ENCODE data around the gene PRKCA.
A peak's percentile ranks its signal among the peaks of the same experiment; 100 is the strongest.

PRKCA gene

GRCh38 chr17:66725956-66726355 is 423.5 kb downstream of the PRKCA start:
- H3K27ac Mint-ChIP-seq = peak overlapping the region; percentile 34

GRCh38 chr17:66726371-66726770 is 424.0 kb downstream of the PRKCA start:
- Mint-ChIP-seq H3K27me3 (no peaks in the 10 kb centered on the region), H3K4me3 (no peak overlapping the region), H3K9me3 (no peaks in the 10 kb centered on the region), H3K27ac (peak overlapping the region; percentile 34), H3K4me1 (ENCODE audit: low read depth) (peaks cover 2% of the 10 kb centered on the region), H3K36me3 (ENCODE audit: low read depth) (peaks cover 35% of the 10 kb centered on the region)
- no peak for DNase-seq

More at GRCh38 chr17:66725956-66726355, 423.5 kb downstream of the PRKCA start:
- H3K27me3 Mint-ChIP-seq = no peaks in the 10 kb centered on the region
- no peaks in the 10 kb centered on the region for H3K9me3 Mint-ChIP-seq
- no peak overlapping the region for H3K4me3 Mint-ChIP-seq
- no peak for DNase-seq
- H3K4me1 Mint-ChIP-seq (ENCODE audit: low read depth) = peaks cover 2% of the 10 kb centered on the region
- H3K36me3 Mint-ChIP-seq (ENCODE audit: low read depth) = peaks cover 34% of the 10 kb centered on the region

GRCh38 chr17:66726846-66727245 is 424.4 kb downstream of the PRKCA start:
- no peaks in the 10 kb centered on the region for H3K9me3 Mint-ChIP-seq
- H3K36me3 Mint-ChIP-seq (ENCODE audit: low read depth) = peaks cover 37% of the 10 kb centered on the region
- DNase-seq = no peak
- H3K4me1 Mint-ChIP-seq (ENCODE audit: low read depth) = peaks cover 2% of the 10 kb centered on the region
- no peaks in the 10 kb centered on the region for H3K27me3 Mint-ChIP-seq
- no peak overlapping the region for H3K4me3 Mint-ChIP-seq
- H3K27ac Mint-ChIP-seq = peak overlapping the region; percentile 32

GRCh38 chr17:66727634-66728570 is 425.5 kb downstream of the PRKCA start:
- Mint-ChIP-seq H3K4me3 (no peak overlapping the region), H3K4me1 (ENCODE audit: low read depth) (peaks cover 2% of the 10 kb centered on the region), H3K9me3 (no peaks in the 10 kb centered on the region), H3K27me3 (no peaks in the 10 kb centered on the region), H3K27ac (peak overlapping the region; percentile 50), H3K36me3 (ENCODE audit: low read depth) (peaks cover 46% of the 10 kb centered on the region)
- peak; percentile 59 for DNase-seq

GRCh38 chr17:66730461-66730923 is 428.1 kb downstream of the PRKCA start:
- H3K27me3 Mint-ChIP-seq = no peaks in the 10 kb centered on the region
- H3K27ac Mint-ChIP-seq = no peak overlapping the region
- H3K4me3 Mint-ChIP-seq = no peak overlapping the region
- H3K9me3 Mint-ChIP-seq = no peaks in the 10 kb centered on the region
- no peak for DNase-seq
- H3K36me3 Mint-ChIP-seq (ENCODE audit: low read depth) = peaks cover 68% of the 10 kb centered on the region
- peaks cover 2% of the 10 kb centered on the region for H3K4me1 Mint-ChIP-seq (ENCODE audit: low read depth)

GRCh38 chr17:66733759-66734158 is 431.3 kb downstream of the PRKCA start:
- Mint-ChIP-seq H3K27me3 (no peaks in the 10 kb centered on the region), H3K4me1 (ENCODE audit: low read depth) (no peaks in the 10 kb centered on the region), H3K4me3 (no peak overlapping the region), H3K9me3 (no peaks in the 10 kb centered on the region), H3K36me3 (ENCODE audit: low read depth) (peaks cover 81% of the 10 kb centered on the region), H3K27ac (peak overlapping the region; percentile 58)
- no peak for DNase-seq

GRCh38 chr17:66734186-66734943 is 432.0 kb downstream of the PRKCA start:
- Mint-ChIP-seq H3K4me3 (no peak overlapping the region), H3K9me3 (no peaks in the 10 kb centered on the region), H3K4me1 (ENCODE audit: low read depth) (no peaks in the 10 kb centered on the region), H3K36me3 (ENCODE audit: low read depth) (peaks cover 84% of the 10 kb centered on the region), H3K27me3 (no peaks in the 10 kb centered on the region), H3K27ac (peak overlapping the region; percentile 58)
- no peak for DNase-seq

GRCh38 chr17:66737524-66737923 is 435.1 kb downstream of the PRKCA start:
- no peaks in the 10 kb centered on the region for H3K27me3 Mint-ChIP-seq
- H3K9me3 Mint-ChIP-seq = no peaks in the 10 kb centered on the region
- no peak overlapping the region for H3K27ac Mint-ChIP-seq
- H3K4me1 Mint-ChIP-seq (ENCODE audit: low read depth) = no peaks in the 10 kb centered on the region
- no peak overlapping the region for H3K4me3 Mint-ChIP-seq
- no peak for DNase-seq
- H3K36me3 Mint-ChIP-seq (ENCODE audit: low read depth) = peaks cover 97% of the 10 kb centered on the region

GRCh38 chr17:66738301-66738700 is 435.9 kb downstream of the PRKCA start:
- Mint-ChIP-seq H3K4me3 (no peak overlapping the region), H3K9me3 (no peaks in the 10 kb centered on the region), H3K27ac (no peak overlapping the region), H3K27me3 (no peaks in the 10 kb centered on the region), H3K4me1 (ENCODE audit: low read depth) (no peaks in the 10 kb centered on the region), H3K36me3 (ENCODE audit: low read depth) (peaks cover 97% of the 10 kb centered on the region)
- DNase-seq = no peak

GRCh38 chr17:66739553-66739952 is 437.1 kb downstream of the PRKCA start:
- peaks cover 97% of the 10 kb centered on the region for H3K36me3 Mint-ChIP-seq (ENCODE audit: low read depth)
- H3K4me1 Mint-ChIP-seq (ENCODE audit: low read depth) = no peaks in the 10 kb centered on the region
- H3K4me3 Mint-ChIP-seq = no peak overlapping the region
- peak overlapping the region; percentile 5 for H3K27ac Mint-ChIP-seq
- no peaks in the 10 kb centered on the region for H3K27me3 Mint-ChIP-seq
- no peak for DNase-seq
- H3K9me3 Mint-ChIP-seq = no peaks in the 10 kb centered on the region

GRCh38 chr17:66740226-66740625 is 437.8 kb downstream of the PRKCA start:
- H3K27me3 Mint-ChIP-seq = no peaks in the 10 kb centered on the region
- H3K4me1 Mint-ChIP-seq (ENCODE audit: low read depth) = no peaks in the 10 kb centered on the region
- no peak overlapping the region for H3K4me3 Mint-ChIP-seq
- no peak for DNase-seq
- H3K27ac Mint-ChIP-seq = no peak overlapping the region
- H3K36me3 Mint-ChIP-seq (ENCODE audit: low read depth) = peaks cover 97% of the 10 kb centered on the region
- no peaks in the 10 kb centered on the region for H3K9me3 Mint-ChIP-seq

- no peaks in the 10 kb centered on the region for H3K27me3 Mint-ChIP-seq
- H3K4me3 Mint-ChIP-seq = no peak overlapping the region
- peaks cover 93% of the 10 kb centered on the region for H3K36me3 Mint-ChIP-seq (ENCODE audit: low read depth)
- no peaks in the 10 kb centered on the region for H3K9me3 Mint-ChIP-seq
- DNase-seq = no peak
- no peaks in the 10 kb centered on the region for H3K4me1 Mint-ChIP-seq (ENCODE audit: low read depth)
- H3K27ac Mint-ChIP-seq = no peak overlapping the region
Measured at GRCh38 chr17:66743511-66743910, 441.1 kb downstream of the PRKCA start.

GRCh38 chr17:66746736-66747135 is 444.3 kb downstream of the PRKCA start:
- Mint-ChIP-seq H3K4me1 (ENCODE audit: low read depth) (no peaks in the 10 kb centered on the region), H3K27me3 (no peaks in the 10 kb centered on the region), H3K4me3 (no peak overlapping the region), H3K27ac (no peak overlapping the region), H3K36me3 (ENCODE audit: low read depth) (peaks cover 90% of the 10 kb centered on the region), H3K9me3 (no peaks in the 10 kb centered on the region)
- DNase-seq = no peak

GRCh38 chr17:66747578-66748275 is 445.3 kb downstream of the PRKCA start:
- H3K27ac Mint-ChIP-seq = no peak overlapping the region
- H3K4me3 Mint-ChIP-seq = no peak overlapping the region
- no peaks in the 10 kb centered on the region for H3K9me3 Mint-ChIP-seq
- no peak for DNase-seq
- H3K36me3 Mint-ChIP-seq (ENCODE audit: low read depth) = peaks cover 88% of the 10 kb centered on the region
- H3K4me1 Mint-ChIP-seq (ENCODE audit: low read depth) = no peaks in the 10 kb centered on the region
- H3K27me3 Mint-ChIP-seq = no peaks in the 10 kb centered on the region

Measured in activated T-cell treated with anti-CD3 and anti-CD28 coated beads, Interleukin-2, amount 50 U/mL, for 24 hours (primary cell).